Measurements from ENCODE around the gene KRTAP12-4.

DNA sequence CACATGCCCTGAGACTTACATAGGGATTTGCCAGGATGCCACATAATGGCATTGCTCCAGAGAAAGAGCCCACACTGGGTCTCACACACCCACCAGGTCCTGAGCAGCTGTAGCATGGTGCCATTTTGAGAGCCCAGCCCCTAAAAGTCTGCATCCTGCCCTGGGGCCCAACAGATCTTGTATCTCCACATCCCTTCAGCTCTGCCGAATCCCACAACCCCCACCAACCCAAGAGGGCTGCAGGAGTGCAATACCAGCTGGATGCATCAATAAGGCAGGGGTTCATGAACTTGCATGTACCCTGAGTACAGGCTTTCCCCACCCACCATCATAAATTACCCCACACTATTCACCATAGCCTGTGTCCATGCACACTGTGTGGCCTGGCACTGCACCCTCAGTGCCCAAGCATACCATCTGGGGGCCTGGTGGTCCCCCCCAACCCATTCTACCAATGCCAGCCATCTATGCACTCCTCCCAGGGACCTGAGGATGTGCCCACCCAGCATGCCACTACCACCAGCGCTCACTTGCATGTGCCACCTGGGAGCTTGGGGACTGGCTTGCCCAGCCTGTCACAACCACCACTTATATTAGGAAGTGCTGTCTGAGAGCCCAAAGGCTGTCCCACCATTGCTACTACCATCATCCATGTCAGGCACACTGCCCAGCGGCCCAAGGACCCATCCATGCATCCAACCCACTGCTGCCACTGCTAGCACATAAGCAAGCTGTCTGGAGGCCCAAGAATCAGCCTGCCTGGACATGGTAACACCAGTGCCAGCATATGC lies 16.4 kb upstream of the KRTAP12-4 start:
- TF ChIP-seq POLR2AphosphoS5 (IDR thresholded peaks at IDR 0.05; ENCODE audit: low read depth, low read length) (no peak), SIN3A (IDR thresholded peaks at IDR 0.05; ENCODE audit: borderline replicate concordance, insufficient read depth, low read length) (no peak), TAF1 (IDR thresholded peaks at IDR 0.05; ENCODE audit: borderline replicate concordance, insufficient read depth, low read length) (no peak)

Measured in PFSK-1 (cell line).